ENCODE measurements around the gene SH3GL1.

Gene SH3GL1

GRCh38 chr19:4444765-4445741 is 44.7 kb upstream of the SH3GL1 start:
- Histone ChIP-seq H3K9me3 (ENCODE audit: control insufficient read depth in 5 of 5, low read length in 5 of 5) (no peaks in the 10 kb centered on the region), H3K27me3 (ENCODE audit: control insufficient read depth in 5 of 5, insufficient read depth in 4 of 5, low read length in 5 of 5) (no peaks in the 10 kb centered on the region), H3K4me3 (ENCODE audit: low read depth in 1 of 5, low read length in 5 of 5) (no peak overlapping the region), H3K36me3 (ENCODE audit: control insufficient read depth in 5 of 5, insufficient read depth in 5 of 5, low read length in 5 of 5) (peaks cover 0 to 66% (median 57%) of the 10 kb centered on the region in 5 donors), H3K9ac (ENCODE audit: low read length in 5 of 5) (no peak overlapping the region), H3K27ac (ENCODE audit: low read depth, low read length) (no peak overlapping the region), H3K4me1 (ENCODE audit: control insufficient read depth in 5 of 5, insufficient read depth in 5 of 5, low read length in 5 of 5) (peaks cover 0 to 27% (median 15%) of the 10 kb centered on the region in 5 donors)

- no peaks in the 10 kb centered on the region for H3K27me3 ChIP-seq (ENCODE audit: control insufficient read depth in 5 of 5, insufficient read depth in 4 of 5, low read length in 5 of 5)
- peaks cover 0 to 20% (median 14%) of the 10 kb centered on the region in 5 donors for H3K4me1 ChIP-seq (ENCODE audit: control insufficient read depth in 5 of 5, insufficient read depth in 5 of 5, low read length in 5 of 5)
- H3K4me3 ChIP-seq (ENCODE audit: low read depth in 1 of 5, low read length in 5 of 5), result no peak overlapping the region
- peaks cover 0 to 67% (median 55%) of the 10 kb centered on the region in 5 donors for H3K36me3 ChIP-seq (ENCODE audit: control insufficient read depth in 5 of 5, insufficient read depth in 5 of 5, low read length in 5 of 5)
- H3K9me3 ChIP-seq (ENCODE audit: control insufficient read depth in 5 of 5, low read length in 5 of 5), result no peaks in the 10 kb centered on the region
- H3K9ac ChIP-seq (ENCODE audit: low read length in 5 of 5), result no peak overlapping the region
- no peak overlapping the region for H3K27ac ChIP-seq (ENCODE audit: low read depth, low read length)
Measured at GRCh38 chr19:4443966-4444764, 43.8 kb upstream of the SH3GL1 start.

GRCh38 chr19:4443188-4443587 is 42.8 kb upstream of the SH3GL1 start:
- H3K4me3 ChIP-seq (ENCODE audit: low read depth in 1 of 5, low read length in 5 of 5), result no peak overlapping the region
- H3K4me1 ChIP-seq (ENCODE audit: control insufficient read depth in 5 of 5, insufficient read depth in 5 of 5, low read length in 5 of 5), result peaks cover 0 to 16% (median 11%) of the 10 kb centered on the region in 5 donors
- no peak overlapping the region for H3K27ac ChIP-seq (ENCODE audit: low read depth, low read length)
- H3K27me3 ChIP-seq (ENCODE audit: control insufficient read depth in 5 of 5, insufficient read depth in 4 of 5, low read length in 5 of 5), result no peaks in the 10 kb centered on the region
- H3K9ac ChIP-seq (ENCODE audit: low read length in 5 of 5), result no peak overlapping the region
- H3K36me3 ChIP-seq (ENCODE audit: control insufficient read depth in 5 of 5, insufficient read depth in 5 of 5, low read length in 5 of 5), result peaks cover 0 to 57% (median 45%) of the 10 kb centered on the region in 5 donors
- no peaks in the 10 kb centered on the region for H3K9me3 ChIP-seq (ENCODE audit: control insufficient read depth in 5 of 5, low read length in 5 of 5)

- Histone ChIP-seq H3K27me3 (ENCODE audit: control insufficient read depth in 5 of 5, insufficient read depth in 4 of 5, low read length in 5 of 5) (no peaks in the 10 kb centered on the region), H3K4me1 (ENCODE audit: control insufficient read depth in 5 of 5, insufficient read depth in 5 of 5, low read length in 5 of 5) (peaks cover 0 to 16% (median 11%) of the 10 kb centered on the region in 5 donors), H3K9me3 (ENCODE audit: control insufficient read depth in 5 of 5, low read length in 5 of 5) (no peaks in the 10 kb centered on the region), H3K9ac (ENCODE audit: low read length in 5 of 5) (no peak overlapping the region), H3K4me3 (ENCODE audit: low read depth in 1 of 5, low read length in 5 of 5) (no peak overlapping the region), H3K27ac (ENCODE audit: low read depth, low read length) (no peak overlapping the region), H3K36me3 (ENCODE audit: control insufficient read depth in 5 of 5, insufficient read depth in 5 of 5, low read length in 5 of 5) (peaks cover 0 to 53% (median 41%) of the 10 kb centered on the region in 5 donors)
Measured at GRCh38 chr19:4442819-4443146, 42.4 kb upstream of the SH3GL1 start.

GRCh38 chr19:4441994-4442818 is 41.9 kb upstream of the SH3GL1 start:
- peaks cover 0 to 16% (median 11%) of the 10 kb centered on the region in 5 donors for H3K4me1 ChIP-seq (ENCODE audit: control insufficient read depth in 5 of 5, insufficient read depth in 5 of 5, low read length in 5 of 5)
- no peak overlapping the region for H3K4me3 ChIP-seq (ENCODE audit: low read depth in 1 of 5, low read length in 5 of 5)
- no peak overlapping the region for H3K9ac ChIP-seq (ENCODE audit: low read length in 5 of 5)
- peaks cover 0 to 49% (median 35%) of the 10 kb centered on the region in 5 donors for H3K36me3 ChIP-seq (ENCODE audit: control insufficient read depth in 5 of 5, insufficient read depth in 5 of 5, low read length in 5 of 5)
- H3K27ac ChIP-seq (ENCODE audit: low read depth, low read length), result no peak overlapping the region
- no peaks in the 10 kb centered on the region for H3K27me3 ChIP-seq (ENCODE audit: control insufficient read depth in 5 of 5, insufficient read depth in 4 of 5, low read length in 5 of 5)
- H3K9me3 ChIP-seq (ENCODE audit: control insufficient read depth in 5 of 5, low read length in 5 of 5), result no peaks in the 10 kb centered on the region

GRCh38 chr19:4439243-4439642 is 38.9 kb upstream of the SH3GL1 start:
- no peak overlapping the region for H3K4me3 ChIP-seq (ENCODE audit: low read depth in 1 of 5, low read length in 5 of 5)
- H3K27ac ChIP-seq (ENCODE audit: low read depth, low read length), result no peak overlapping the region
- H3K9ac ChIP-seq (ENCODE audit: low read length in 5 of 5), result no peak overlapping the region
- no peaks in the 10 kb centered on the region for H3K4me1 ChIP-seq (ENCODE audit: control insufficient read depth in 5 of 5, insufficient read depth in 5 of 5, low read length in 5 of 5)
- no peaks in the 10 kb centered on the region for H3K9me3 ChIP-seq (ENCODE audit: control insufficient read depth in 5 of 5, low read length in 5 of 5)
- H3K36me3 ChIP-seq (ENCODE audit: control insufficient read depth in 5 of 5, insufficient read depth in 5 of 5, low read length in 5 of 5), result peaks cover 0 to 38% (median 15%) of the 10 kb centered on the region in 5 donors
- H3K27me3 ChIP-seq (ENCODE audit: control insufficient read depth in 5 of 5, insufficient read depth in 4 of 5, low read length in 5 of 5), result no peaks in the 10 kb centered on the region

GRCh38 chr19:4437103-4437502 is 36.8 kb upstream of the SH3GL1 start:
- H3K27me3 ChIP-seq (ENCODE audit: control insufficient read depth in 5 of 5, insufficient read depth in 4 of 5, low read length in 5 of 5), result no peaks in the 10 kb centered on the region
- no peak overlapping the region for H3K27ac ChIP-seq (ENCODE audit: low read depth, low read length)
- H3K4me3 ChIP-seq (ENCODE audit: low read depth in 1 of 5, low read length in 5 of 5), result no peak overlapping the region
- H3K9me3 ChIP-seq (ENCODE audit: control insufficient read depth in 5 of 5, low read length in 5 of 5), result no peaks in the 10 kb centered on the region
- H3K9ac ChIP-seq (ENCODE audit: low read length in 5 of 5), result no peak overlapping the region
- H3K36me3 ChIP-seq (ENCODE audit: control insufficient read depth in 5 of 5, insufficient read depth in 5 of 5, low read length in 5 of 5), result peaks cover 0 to 51% (median 26%) of the 10 kb centered on the region in 5 donors
- peaks cover 0 to 3% (median 0%) of the 10 kb centered on the region in 5 donors for H3K4me1 ChIP-seq (ENCODE audit: control insufficient read depth in 5 of 5, insufficient read depth in 5 of 5, low read length in 5 of 5)

GRCh38 chr19:4436231-4436630 is 35.9 kb upstream of the SH3GL1 start:
- H3K36me3 ChIP-seq (ENCODE audit: control insufficient read depth in 5 of 5, insufficient read depth in 5 of 5, low read length in 5 of 5), result peaks cover 0 to 56% (median 34%) of the 10 kb centered on the region in 5 donors
- no peak overlapping the region for H3K4me3 ChIP-seq (ENCODE audit: low read depth in 1 of 5, low read length in 5 of 5)
- H3K27ac ChIP-seq (ENCODE audit: low read depth, low read length), result no peak overlapping the region
- H3K9ac ChIP-seq (ENCODE audit: low read length in 5 of 5), result no peak overlapping the region
- peaks cover 0 to 8% (median 0%) of the 10 kb centered on the region in 5 donors for H3K4me1 ChIP-seq (ENCODE audit: control insufficient read depth in 5 of 5, insufficient read depth in 5 of 5, low read length in 5 of 5)
- no peaks in the 10 kb centered on the region for H3K27me3 ChIP-seq (ENCODE audit: control insufficient read depth in 5 of 5, insufficient read depth in 4 of 5, low read length in 5 of 5)
- no peaks in the 10 kb centered on the region for H3K9me3 ChIP-seq (ENCODE audit: control insufficient read depth in 5 of 5, low read length in 5 of 5)

- Histone ChIP-seq H3K4me1 (ENCODE audit: control insufficient read depth in 5 of 5, insufficient read depth in 5 of 5, low read length in 5 of 5) (peaks cover 0 to 13% (median 0%) of the 10 kb centered on the region in 5 donors), H3K4me3 (ENCODE audit: low read depth in 1 of 5, low read length in 5 of 5) (no peak overlapping the region), H3K36me3 (ENCODE audit: control insufficient read depth in 5 of 5, insufficient read depth in 5 of 5, low read length in 5 of 5) (peaks cover 0 to 62% (median 45%) of the 10 kb centered on the region in 5 donors), H3K9me3 (ENCODE audit: control insufficient read depth in 5 of 5, low read length in 5 of 5) (no peaks in the 10 kb centered on the region), H3K27me3 (ENCODE audit: control insufficient read depth in 5 of 5, insufficient read depth in 4 of 5, low read length in 5 of 5) (no peaks in the 10 kb centered on the region), H3K9ac (ENCODE audit: low read length in 5 of 5) (no peak overlapping the region), H3K27ac (ENCODE audit: low read depth, low read length) (no peak overlapping the region)
Measured at GRCh38 chr19:4434391-4434790, 34.0 kb upstream of the SH3GL1 start.
